Measurements from ENCODE around the gene RANBP17.

GRCh38 chr5:171131497-171131896 is 269.7 kb downstream of the RANBP17 start:
- TF ChIP-seq EZH2 (IDR thresholded peaks at IDR 0.05) = no peak
- TF ChIP-seq CTCF (IDR thresholded peaks at IDR 0.05) = no peak
- no peak for TF ChIP-seq EZH2phosphoT487 (IDR thresholded peaks at IDR 0.05)
